ENCODE results near the gene STX1A. TPM values are rescaled to one million over a fixed set of nuclear protein-coding genes. Genes with fewer than 3 reads are reported as not detected.

Gene STX1A
- total and polyA plus RNA-seq, 2 of the 13 experiments (the other 11 are each of a cell fraction or from before 2014, with no cell fraction given) = 6.1 to 12.2 TPM

GRCh38 chr7:73738612-73739386 lies 19.3 kb upstream of the STX1A start, which contains the start of gene ABHD11 (continued):
- TF ChIP-seq SNAPC4 (CRISPR knock-in tag; IDR thresholded peaks at IDR 0.05) (peak; percentile 80; the same call in 1 of the 2 replicates), DPF2 (CRISPR knock-in tag; IDR thresholded peaks at IDR 0.05; ENCODE audit: borderline replicate concordance, low read depth) (peak; percentile 15; the same call in 1 of the 2 replicates), ZNF609 (CRISPR knock-in tag; IDR thresholded peaks at IDR 0.05; ENCODE audit: borderline replicate concordance) (peak; percentile 43; the same call in 1 of the 2 replicates), ZNF383 (CRISPR knock-in tag; IDR thresholded peaks at IDR 0.05; ENCODE audit: borderline replicate concordance) (no peak), ZNF512 (CRISPR knock-in tag; IDR thresholded peaks at IDR 0.05) (no peak), ZNF256 (CRISPR knock-in tag; conservative IDR thresholded peaks at IDR 0.05) (no peak), CSRNP1 (CRISPR knock-in tag; IDR thresholded peaks at IDR 0.05) (0 out of 2 replicates have a peak, but pooled peaks have one; percentile 54), GTF3A (CRISPR knock-in tag; conservative IDR thresholded peaks at IDR 0.05) (peak; percentile 50; the same call in 1 of the 2 replicates), FOXP1 (IDR thresholded peaks at IDR 0.05) (no peak), FOXP1 (CRISPR knock-in tag; IDR thresholded peaks at IDR 0.05) (no peak), MXD3 (CRISPR knock-in tag; IDR thresholded peaks at IDR 0.05) (peak; percentile 65; the same call in 1 of the 2 replicates), HNF1B (CRISPR knock-in tag; IDR thresholded peaks at IDR 0.05) (peak; percentile 79)
